K562 (cell line): Measurements from ENCODE around the gene MCC. TPM values are rescaled to one million over a fixed set of nuclear protein-coding genes. Genes with fewer than 3 reads are reported as not detected.

ENCODE experiments used
- ATAC-seq: fragments of 200-7000 bp; cut with Tn5 transposase; 3 replicates; pipeline ENCODE4 v1.9.1; 2020; ENCODE audit warnings: moderate library complexity
- BruUV-seq: library from RNA; stranded (reverse); fragments of 400-500 nt; replicated peaks from 2 replicates; lab custom pipeline; 2021; lab: Mats Ljungman, UMichigan
- CTCF ChIA-PET: fragments of 300-600 bp; formaldehyde crosslinking; extraction: SDS; loops from one replicate; lab custom pipeline; 2021; ENCODE audit warnings: low intra/inter-chr PET ratio; lab: Yijun Ruan, JAX
- POLR2A ChIA-PET: fragments of 300-600, 350-650 bp; sonication (Branson Sonifier 250); formaldehyde crosslinking; extraction: SDS; loops from one replicate; lab custom pipeline; 2021; ENCODE audit warnings: antibody characterized with exemption, inconsistent platforms; lab: Yijun Ruan, JAX
- DNase-seq, 4 experiments: peaks; one replicate each; pipeline versions ENCODE4 v3.0.0 to v3.0.0-alpha.2; 2011 to 2018; ENCODE audit warnings: low spot score in 3 of 4, mixed read lengths in 3 of 4; ENCODE audit errors: extremely low read depth in 1 of 4
- FAIRE-seq: peaks from 2 replicates; lab custom pipeline; 2011; peaks lifted over from hg19 to GRCh38; lab: Jason Lieb, UNC
- H2AFZ ChIP-seq: 2 replicates; pipeline ENCODE4 v1.6.0; 2011; ENCODE audit warnings: low read depth, low read length, control low read depth, inconsistent platforms
- H3K27ac ChIP-seq: fragments of 200-600 bp; 3 replicates; pipeline ENCODE4 v1.8.0; 2011; ENCODE audit warnings: low read depth, mild to moderate bottlenecking, control low read depth, inconsistent platforms, low read length, moderate library complexity, mixed read lengths; ENCODE audit errors: extremely low read depth
- H3K27me3 ChIP-seq, 2 experiments: fragments of 300-600 bp in 1 of 2; 2 replicates in 1 of 2; 3 replicates in 1 of 2; pipeline versions ENCODE4 v1.6.0 to v1.8.0; 2011; ENCODE audit warnings: inconsistent platforms in 2 of 2, low read length in 2 of 2, mild to moderate bottlenecking in 1 of 2, mixed read lengths in 1 of 2, moderate library complexity in 1 of 2; ENCODE audit not compliant: control insufficient read depth in 2 of 2, insufficient read depth in 2 of 2
- H3K36me3 ChIP-seq: fragments of 300-600 bp; 3 replicates; pipeline ENCODE4 v1.8.0; 2011; ENCODE audit warnings: mild to moderate bottlenecking, low read length, inconsistent platforms; ENCODE audit not compliant: control insufficient read depth, insufficient read depth
- H3K4me1 ChIP-seq, 2 experiments: fragments of 200-600 bp in 1 of 2; replicated peaks in 1 of 2; 2 replicates in 1 of 2; 3 replicates in 1 of 2; pipeline versions ENCODE4 v1.5.1 to v1.8.0; 2011; ENCODE audit warnings: inconsistent platforms in 2 of 2, low read length in 2 of 2, mild to moderate bottlenecking in 1 of 2, mixed read lengths in 1 of 2, moderate library complexity in 1 of 2; ENCODE audit not compliant: control insufficient read depth in 2 of 2, insufficient read depth in 2 of 2
- H3K4me2 ChIP-seq: 2 replicates; pipeline ENCODE4 v1.6.1; 2011; ENCODE audit warnings: low read length, control low read depth, inconsistent platforms, mixed read lengths; ENCODE audit not compliant: insufficient read depth
- H3K4me3 ChIP-seq: fragments of 200-600 bp; sonication (generic), shearing (Covaris generic); 2 replicates; pipeline ENCODE4 v1.5.1; 2016; ENCODE audit warnings: control low read depth, inconsistent platforms
- H3K79me2 ChIP-seq: fragments of 200-600 bp; 3 replicates; pipeline ENCODE4 v1.8.0; 2011; ENCODE audit warnings: low read length, inconsistent platforms; ENCODE audit not compliant: control insufficient read depth, insufficient read depth
- H3K9ac ChIP-seq, 2 experiments: 2 replicates each; pipeline versions ENCODE4 v1.6.0 to v1.6.1; 2011; ENCODE audit warnings: low read depth in 2 of 2, low read length in 2 of 2, control low read depth in 1 of 2, inconsistent platforms in 1 of 2, mild to moderate bottlenecking in 1 of 2, mixed read lengths in 1 of 2; ENCODE audit not compliant: insufficient read depth in 1 of 2
- H3K9me1 ChIP-seq: one replicate; pipeline ENCODE4 v1.6.0; 2011; ENCODE audit warnings: inconsistent platforms, mild to moderate bottlenecking, low read length, moderate library complexity; ENCODE audit not compliant: control insufficient read depth, insufficient read depth
- H3K9me3 ChIP-seq: replicated peaks from 2 replicates; pipeline ENCODE4 v1.5.1; 2011; ENCODE audit warnings: low read depth, low read length, inconsistent platforms; ENCODE audit not compliant: control insufficient read depth, insufficient read depth
- H4K20me1 ChIP-seq: replicated peaks from 2 replicates; pipeline ENCODE4 v1.6.1; 2011; ENCODE audit warnings: low read length, inconsistent platforms, mixed read lengths; ENCODE audit not compliant: control insufficient read depth, insufficient read depth
- ETV6 ChIP-seq, 3 experiments: fragments of 150-350 bp in 1 of 3; sonication (generic) in 1 of 3; formaldehyde crosslinking in 1 of 3; IDR thresholded peaks; 2 replicates each; pipeline versions ENCODE4 v1.6.1 to v1.8.0; 2014 to 2022; ENCODE audit warnings: borderline replicate concordance in 2 of 3, low read depth in 2 of 3, antibody characterized with exemption in 1 of 3, low read length in 1 of 3, mild to moderate bottlenecking in 1 of 3, missing genetic modification reagents in 1 of 3
- FUS ChIP-seq: fragments of 200-400 bp; formaldehyde crosslinking; optimal IDR thresholded peaks from 2 replicates; pipeline ENCODE3; 2017; ENCODE audit warnings: low read depth, low read length
- GMEB1 ChIP-seq: fragments of 250-450 bp; sonication (Bioruptor Pico); IDR thresholded peaks from 2 replicates; pipeline ENCODE4 v1.4.0; 2020; ENCODE audit warnings: mild to moderate bottlenecking
- HOMEZ ChIP-seq: fragments of 250-450 bp; sonication (Bioruptor Pico); IDR thresholded peaks from 2 replicates; pipeline ENCODE4 v1.4.0; 2020; ENCODE audit warnings: mild to moderate bottlenecking, moderate library complexity
- PYGO2 ChIP-seq: fragments of 450-650 bp; IDR thresholded peaks from 2 replicates; pipeline ENCODE4 v1.6.1; 2016; ENCODE audit warnings: mild to moderate bottlenecking, missing genetic modification characterization, moderate library complexity, missing compliant biosample characterization
- SAP30 ChIP-seq: fragments of 200-600 bp; sonication (generic); IDR thresholded peaks from 2 replicates; pipeline ENCODE4 v1.6.1; 2012; ENCODE audit warnings: borderline replicate concordance, low read depth, mild to moderate bottlenecking, moderate library complexity, low read length, control low read depth, inconsistent platforms; ENCODE audit not compliant: insufficient read depth, poor library complexity, severe bottlenecking
- TAL1 ChIP-seq: fragments of 450-650 bp; IDR thresholded peaks from 2 replicates; pipeline ENCODE4 v1.6.1; 2016; ENCODE audit warnings: mild to moderate bottlenecking
- ZNF146 ChIP-seq: IDR thresholded peaks from one replicate; pipeline ENCODE4 v1.6.1; 2018; ENCODE audit warnings: missing compliant biosample characterization; ENCODE audit not compliant: unreplicated experiment
- ZNF280A ChIP-seq: fragments of 450-650 bp; IDR thresholded peaks from 2 replicates; pipeline ENCODE4 v1.6.1; 2018; ENCODE audit warnings: mild to moderate bottlenecking, low read depth; ENCODE audit not compliant: partially characterized antibody
- ZNF695 ChIP-seq: fragments of 450-650 bp; formaldehyde crosslinking; IDR thresholded peaks from 2 replicates; pipeline ENCODE4 v1.4.0; 2020; ENCODE audit warnings: mild to moderate bottlenecking, moderate library complexity
- WGBS: fragments of 100-300 bp; shearing (Covaris generic); methylation state at CpG from one replicate; pipeline ENCODE4 v1.1.6; 2016; ENCODE audit warnings: low coverage, mixed read lengths; ENCODE audit not compliant: insufficient coverage; ENCODE audit errors: missing lambda C conversion rate; 5-methylcytosine and 5-hydroxymethylcytosine counted together
- in situ Hi-C: fragments of 300-500 bp; cut with MboI; formaldehyde crosslinking; loops from 4 replicates; pipeline ENCODE4 v1.15.0; 2018; ENCODE audit warnings: inconsistent platforms, mixed read lengths
- intact Hi-C: fragments of 100-400 bp; cut with micrococcal nuclease; formaldehyde crosslinking; loops from 2 replicates; pipeline ENCODE4 v1.14.2; 2022
- polyA plus RNA-seq, 8 experiments: library from polyadenylated mRNA; depleted of rRNA in 4 of 8; stranded (reverse) in 5 of 8; unstranded in 3 of 8; fragments of >200 nt; fragmentation: Nextera tagmentation in 2 of 8; fragmentation: Illumina TruSeq in 1 of 8; extraction: Ambion mirVana in 2 of 8; extraction: Trizol in 1 of 8; gene quantifications; 2 replicates each; pipeline versions ENCODE4 v1.2.1 to v1.2.3, GENCODE V29; 2011 to 2014; ENCODE audit warnings: inconsistent platforms in 1 of 8, missing spikeins in 1 of 8
- total RNA-seq, 7 experiments: library from RNA; depleted of rRNA in 6 of 7; stranded (reverse); fragments of >200 nt in 6 of 7; fragmentation: Illumina TruSeq in 2 of 7; extraction: Trizol in 2 of 7; gene quantifications; 2 replicates each; pipeline versions ENCODE4 v1.2.1 to v1.2.3, GENCODE V29; 2011 to 2021; ENCODE audit warnings: low replicate concordance in 1 of 7

The MCC gene
- total and polyA plus RNA-seq, 9 of the 15 experiments (the other 6 are each of a cell fraction or from before 2014, with no cell fraction given): 0.04 to 0.24 (median 0.06) TPM; not detected in 1

- peaks cover 18 to 24% of the 10 kb centered on the region in 2 experiments; a peak in 3 of 5 replicates for H3K27me3 ChIP-seq
- no peak overlapping the region for H2AFZ ChIP-seq
- ChIA-PET CTCF (no interaction called here), POLR2A (interaction anchor here (1.1 to 1.5 kb wide), 2 partner anchors 45 to 139 kb away, joined by 3 to 4 read pairs; no protein-coding TSS in a partner anchor)
- in situ Hi-C loops (no loop called here), intact Hi-C loops (no loop called here)
- WGBS: 0% methylated on average over 8 of the region's 8 CpGs
- no peaks in the 10 kb centered on the region for H3K36me3 ChIP-seq
- no peaks in the 10 kb centered on the region for H3K9me1 ChIP-seq
- H4K20me1 ChIP-seq: no peaks in the 10 kb centered on the region
- H3K9ac ChIP-seq: no peak overlapping the region
- ATAC-seq (no peak), DNase-seq (no peak)
- H3K4me2 ChIP-seq: no peak overlapping the region
- no TSS peak for BruUV-seq
- H3K9me3 ChIP-seq: no peaks in the 10 kb centered on the region
- H3K27ac ChIP-seq: no peak overlapping the region
- no peak for TF ChIP-seq ZNF280A
- TF ChIP-seq SAP30: no peak
- TF ChIP-seq GMEB1 (CRISPR knock-in tag): no peak
- TF ChIP-seq ETV6 (IDR thresholded peaks at IDR 0.05; ENCODE audit: borderline replicate concordance in 1 of 2, low read depth in 2 of 2, low read length in 1 of 2): no peak
- no peak for TF ChIP-seq ETV6 (CRISPR knock-in tag; IDR thresholded peaks at IDR 0.05; ENCODE audit: borderline replicate concordance)
- no peak for TF ChIP-seq ZNF146 (CRISPR knock-in tag)
- no peak for TF ChIP-seq ZNF695
- no peak for TF ChIP-seq PYGO2 (tag)
- no peak for TF ChIP-seq FUS
- no peak for TF ChIP-seq TAL1
- TF ChIP-seq HOMEZ: no peak
- TF ChIP-seq, all 486 proteins: peak for 0
- Histone ChIP-seq H3K4me3 (no peak overlapping the region), H3K4me1 (no peaks in the 10 kb centered on the region), H3K79me2 (no peaks in the 10 kb centered on the region)
- no peak for FAIRE-seq
These were observed 336.4 kb downstream of the MCC start for GRCh38 chr5:113151641-113152379.
